Measurements from ENCODE around the gene SMYD3.
"Not testable (repeated sequence)": the region's sequence is repeated elsewhere in the genome, so short reads cannot be mapped to it uniquely, and the experiment has no call there.

- TF ChIP-seq POLR2A, CTCF (IDR thresholded peaks at IDR 0.05): not testable (repeated sequence)
These were observed 793.1 kb downstream of the SMYD3 start for GRCh38 chr1:245714027-245714426.
